GM12801 (cell line): Measurements from ENCODE around the gene ALPP.

ENCODE experiments used
- CTCF ChIP-seq: IDR thresholded peaks from one replicate; pipeline ENCODE4 v1.5.1; 2011; ENCODE audit warnings: control low read depth; ENCODE audit not compliant: insufficient read length; ENCODE audit errors: extremely low read depth

ALPP gene

GRCh38 chr2:232336981-232337720 is 41.4 kb upstream of the ALPP start:
- TF ChIP-seq CTCF: no peak

GRCh38 chr2:232338759-232339106 is 39.8 kb upstream of the ALPP start:
- no peak for TF ChIP-seq CTCF

GRCh38 chr2:232339121-232340081 is 39.1 kb upstream of the ALPP start:
- TF ChIP-seq CTCF: no peak

- TF ChIP-seq CTCF: no peak
These were observed 38.2 kb upstream of the ALPP start for GRCh38 chr2:232340171-232340935.

- no peak for TF ChIP-seq CTCF
These were observed 37.4 kb upstream of the ALPP start for GRCh38 chr2:232341061-232341738.

GRCh38 chr2:232341739-232342126 is 36.8 kb upstream of the ALPP start:
- no peak for TF ChIP-seq CTCF
